Skeletal muscle satellite cell (primary cell): ENCODE results near the gene ADAMTS9.

Experiments
- H3K27me3 ChIP-seq: 2 replicates; pipeline ENCODE4 v1.7.0; 2013; ENCODE audit warnings: low read length; ENCODE audit not compliant: control insufficient read depth, insufficient read depth
- H3K36me3 ChIP-seq: 2 replicates; pipeline ENCODE4 v1.7.0; 2013; ENCODE audit warnings: mild to moderate bottlenecking, control low read depth, low read length; ENCODE audit not compliant: insufficient read depth
- H3K4me1 ChIP-seq: 2 replicates; pipeline ENCODE4 v1.7.0; 2013; ENCODE audit warnings: low read length; ENCODE audit not compliant: control insufficient read depth, insufficient read depth
- H3K4me2 ChIP-seq: 2 replicates; pipeline ENCODE4 v1.7.0; 2013; ENCODE audit warnings: mild to moderate bottlenecking, low read length
- H3K4me3 ChIP-seq: 2 replicates; pipeline ENCODE4 v1.7.0; 2013; ENCODE audit warnings: low read length
- H3K9ac ChIP-seq: 2 replicates; pipeline ENCODE4 v1.7.0; 2013; ENCODE audit warnings: mild to moderate bottlenecking, low read depth, low read length, moderate library complexity
- H3K9me3 ChIP-seq: replicated peaks from 2 replicates; pipeline ENCODE4 v1.7.0; 2013; ENCODE audit warnings: mild to moderate bottlenecking, control low read depth, low read length

ADAMTS9 gene

DNA sequence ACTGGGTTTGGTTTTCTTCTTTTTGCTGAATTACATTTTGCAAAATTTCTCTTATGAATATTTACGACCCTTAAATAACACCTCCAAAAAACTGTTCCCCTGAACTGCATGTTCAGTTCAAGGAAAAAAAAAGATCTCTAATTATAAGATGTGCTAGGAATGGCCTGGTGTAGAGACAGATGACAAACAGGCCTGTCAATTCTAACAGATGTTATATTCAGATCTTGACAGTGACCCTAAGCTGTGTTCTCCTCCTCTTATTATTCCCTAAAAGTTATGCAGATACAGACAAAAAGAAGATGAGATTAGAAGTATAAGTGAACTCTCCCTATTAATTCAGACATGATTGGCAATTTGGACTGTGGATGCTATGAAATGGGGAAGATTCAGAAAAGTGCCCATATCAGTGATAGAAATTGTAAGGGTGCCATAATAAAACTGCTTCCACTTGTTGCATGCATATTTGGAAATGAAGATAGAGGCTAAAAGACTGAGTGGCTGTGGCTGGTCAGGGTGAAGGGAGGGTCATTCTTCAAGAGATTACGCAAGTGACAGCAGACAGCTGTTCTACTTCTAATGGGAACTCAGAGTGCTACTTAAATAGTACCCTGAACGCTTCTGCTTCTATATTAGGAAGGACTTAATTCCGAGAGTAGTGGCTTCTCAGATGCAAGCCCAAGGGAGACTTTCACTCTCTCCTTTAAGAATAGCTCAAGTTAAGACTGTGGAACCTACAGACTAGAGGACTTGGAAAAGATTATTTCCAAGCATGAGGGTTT is 75.5 kb downstream of the ADAMTS9 start:
- H3K27me3 ChIP-seq: no peaks in the 10 kb centered on the region
- H3K9ac ChIP-seq: no peak overlapping the region
- H3K9me3 ChIP-seq: no peaks in the 10 kb centered on the region
- no peak overlapping the region for H3K4me2 ChIP-seq
- peaks cover 4% of the 10 kb centered on the region for H3K4me1 ChIP-seq
- no peaks in the 10 kb centered on the region for H3K36me3 ChIP-seq
- H3K4me3 ChIP-seq: no peak overlapping the region

GRCh38 chr3:64608741-64609140 is 79.1 kb downstream of the ADAMTS9 start:
- no peaks in the 10 kb centered on the region for H3K36me3 ChIP-seq
- H3K4me3 ChIP-seq: no peak overlapping the region
- H3K27me3 ChIP-seq: no peaks in the 10 kb centered on the region
- peaks cover 4% of the 10 kb centered on the region for H3K4me1 ChIP-seq
- no peaks in the 10 kb centered on the region for H3K9me3 ChIP-seq
- no peak overlapping the region for H3K4me2 ChIP-seq
- H3K9ac ChIP-seq: no peak overlapping the region

DNA sequence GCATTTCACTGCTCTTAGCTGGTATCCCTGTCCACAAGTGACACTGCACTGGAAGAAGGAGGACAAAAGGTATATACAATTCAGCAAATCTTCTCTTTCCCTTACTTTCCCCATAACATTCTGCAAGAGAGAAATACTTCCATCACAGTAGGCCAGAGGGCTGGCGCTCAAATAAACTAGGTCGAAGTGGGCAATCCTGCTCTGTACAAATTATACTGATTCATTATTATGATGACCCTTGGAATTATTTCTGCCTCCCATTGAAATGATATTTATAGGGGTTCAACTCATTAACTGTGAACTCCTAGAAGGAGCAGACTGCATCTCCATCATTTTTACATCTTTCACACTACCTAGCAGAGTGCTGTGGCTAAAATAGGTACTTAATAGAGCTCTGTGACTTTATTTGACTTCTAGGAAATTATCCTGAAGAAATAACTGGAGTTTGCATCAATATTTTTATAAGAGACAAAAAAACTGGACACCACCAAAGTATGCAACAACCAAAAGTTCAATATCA is 80.7 kb downstream of the ADAMTS9 start:
- H3K36me3 ChIP-seq: no peaks in the 10 kb centered on the region

GRCh38 chr3:64604313-64604712 is 83.5 kb downstream of the ADAMTS9 start:
- Histone ChIP-seq H3K36me3 (no peaks in the 10 kb centered on the region), H3K27me3 (no peaks in the 10 kb centered on the region), H3K4me2 (no peak overlapping the region)

More for the DNA sequence above, 80.7 kb downstream of the ADAMTS9 start:
- H3K4me3 ChIP-seq: no peak overlapping the region
- H3K9me3 ChIP-seq: no peaks in the 10 kb centered on the region
- H3K4me1 ChIP-seq: no peaks in the 10 kb centered on the region
- no peak overlapping the region for H3K9ac ChIP-seq
- no peaks in the 10 kb centered on the region for H3K27me3 ChIP-seq
- no peak overlapping the region for H3K4me2 ChIP-seq

GRCh38 chr3:64601824-64602223 is 86.0 kb downstream of the ADAMTS9 start:
- H3K9me3 ChIP-seq: no peaks in the 10 kb centered on the region
- no peaks in the 10 kb centered on the region for H3K36me3 ChIP-seq
- H3K4me3 ChIP-seq: no peak overlapping the region
- no peak overlapping the region for H3K4me2 ChIP-seq
- no peaks in the 10 kb centered on the region for H3K4me1 ChIP-seq
- H3K9ac ChIP-seq: no peak overlapping the region
- no peaks in the 10 kb centered on the region for H3K27me3 ChIP-seq

More at GRCh38 chr3:64604313-64604712, 83.5 kb downstream of the ADAMTS9 start:
- Histone ChIP-seq H3K4me3 (no peak overlapping the region), H3K4me1 (no peaks in the 10 kb centered on the region), H3K9me3 (no peaks in the 10 kb centered on the region), H3K9ac (no peak overlapping the region)

DNA sequence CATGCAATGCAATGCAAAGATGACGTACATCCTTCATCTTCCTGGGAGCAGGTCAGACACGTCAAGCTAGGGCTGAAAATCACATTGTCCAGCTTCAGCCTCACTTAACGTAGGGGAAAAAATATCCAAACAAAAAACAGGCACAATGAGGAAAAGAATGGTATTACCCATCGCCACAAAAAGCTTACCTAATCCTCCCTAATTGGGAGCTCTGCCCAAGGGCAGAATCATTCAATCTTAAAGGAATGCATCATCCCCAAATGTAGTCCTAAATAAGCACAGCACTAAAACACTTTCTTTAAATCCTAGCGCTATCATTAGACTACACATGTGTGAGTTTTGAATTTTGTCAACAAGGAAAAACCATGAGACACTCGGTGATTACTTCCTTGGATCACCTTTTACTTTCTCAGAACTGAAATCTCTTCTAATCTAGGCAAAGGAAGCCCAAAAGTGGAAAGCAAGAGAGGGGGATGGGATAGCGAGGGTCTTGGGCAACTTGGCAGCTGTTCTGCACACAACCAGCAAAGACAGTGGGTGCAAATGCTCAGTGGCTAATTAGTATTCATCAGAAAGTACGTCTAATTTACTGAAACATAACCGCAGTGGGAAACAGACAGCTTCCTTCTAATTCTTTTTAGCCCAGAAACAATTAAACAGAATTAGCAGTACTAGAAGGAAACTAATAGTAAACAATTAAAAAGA is 87.4 kb downstream of the ADAMTS9 start:
- no peaks in the 10 kb centered on the region for H3K4me1 ChIP-seq
- no peaks in the 10 kb centered on the region for H3K27me3 ChIP-seq
- no peaks in the 10 kb centered on the region for H3K9me3 ChIP-seq
- no peaks in the 10 kb centered on the region for H3K36me3 ChIP-seq
- no peak overlapping the region for H3K9ac ChIP-seq
- no peak overlapping the region for H3K4me3 ChIP-seq
- no peak overlapping the region for H3K4me2 ChIP-seq

DNA sequence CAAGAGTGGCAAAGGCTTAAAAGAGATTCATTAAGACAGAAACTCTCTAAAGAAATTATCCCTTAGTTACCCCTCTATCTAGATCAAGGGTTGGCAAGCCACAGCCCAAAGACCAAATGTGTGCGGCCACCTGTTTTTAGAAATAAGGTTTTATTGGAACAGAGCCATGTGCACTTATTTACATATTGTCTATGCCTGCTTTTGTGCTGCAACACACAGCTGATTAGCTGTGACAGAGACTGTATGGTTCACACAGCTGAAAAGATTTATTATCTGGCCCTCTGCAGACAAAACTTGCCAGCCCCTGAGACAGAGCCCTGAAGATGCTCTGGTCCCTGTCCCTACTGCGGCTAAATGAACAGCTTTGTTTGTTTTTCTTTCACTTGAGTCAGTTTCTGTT is 88.1 kb downstream of the ADAMTS9 start:
- Histone ChIP-seq H3K27me3 (no peaks in the 10 kb centered on the region), H3K4me2 (no peak overlapping the region), H3K9ac (no peak overlapping the region), H3K4me3 (no peak overlapping the region), H3K36me3 (no peaks in the 10 kb centered on the region), H3K9me3 (no peaks in the 10 kb centered on the region), H3K4me1 (peaks cover 4% of the 10 kb centered on the region)

DNA sequence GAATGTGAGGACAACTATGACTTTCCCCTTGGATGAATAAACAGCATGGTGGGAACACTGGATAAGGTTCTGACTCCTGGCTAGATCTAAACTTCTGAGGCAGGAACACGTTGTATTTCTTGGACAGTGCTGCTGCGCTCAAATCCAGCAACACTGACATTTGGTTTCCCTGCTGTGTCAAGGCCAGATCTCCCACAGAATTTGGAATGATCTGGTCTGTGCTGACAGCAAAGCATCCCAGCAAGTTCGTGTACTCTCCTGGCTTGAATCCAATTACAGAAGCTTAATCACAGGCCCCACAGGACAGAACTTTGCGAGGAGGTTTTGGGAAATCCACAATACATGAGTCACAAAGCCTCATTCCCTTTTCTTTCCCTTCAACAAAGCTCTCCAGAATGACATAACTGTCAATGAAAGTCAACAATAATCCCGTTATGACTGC is 92.5 kb downstream of the ADAMTS9 start:
- Histone ChIP-seq H3K27me3 (no peaks in the 10 kb centered on the region), H3K4me3 (no peak overlapping the region), H3K4me2 (no peak overlapping the region), H3K9ac (no peak overlapping the region), H3K9me3 (no peaks in the 10 kb centered on the region), H3K4me1 (peaks cover 4% of the 10 kb centered on the region), H3K36me3 (no peaks in the 10 kb centered on the region)

- no peak overlapping the region for H3K4me3 ChIP-seq
- H3K4me2 ChIP-seq: no peak overlapping the region
- no peaks in the 10 kb centered on the region for H3K27me3 ChIP-seq
- H3K9ac ChIP-seq: no peak overlapping the region
- no peaks in the 10 kb centered on the region for H3K36me3 ChIP-seq
- peaks cover 4% of the 10 kb centered on the region for H3K4me1 ChIP-seq
- H3K9me3 ChIP-seq: no peaks in the 10 kb centered on the region
These were observed 93.7 kb downstream of the ADAMTS9 start for GRCh38 chr3:64594134-64594533.

DNA sequence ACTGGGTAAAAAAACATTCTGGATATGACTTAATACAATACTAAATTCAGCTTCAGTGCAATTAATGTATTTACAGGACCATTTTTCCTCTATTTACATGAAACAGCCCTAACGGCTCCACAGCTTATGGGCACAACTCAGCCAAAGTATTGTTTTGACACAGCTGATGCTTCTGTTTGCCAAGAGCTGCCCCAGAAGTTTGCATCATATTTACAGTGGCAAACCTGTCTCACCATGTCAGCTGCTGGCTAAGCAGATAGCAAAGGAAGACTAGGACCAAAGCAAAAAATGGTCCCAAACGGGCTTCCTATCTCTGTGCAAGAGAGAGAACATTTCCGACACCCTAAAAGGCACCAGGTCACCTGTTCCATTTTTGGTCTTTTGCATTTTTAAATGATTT is 94.5 kb downstream of the ADAMTS9 start:
- no peak overlapping the region for H3K4me3 ChIP-seq
- H3K4me2 ChIP-seq: no peak overlapping the region
- H3K27me3 ChIP-seq: no peaks in the 10 kb centered on the region
- no peak overlapping the region for H3K9ac ChIP-seq
- H3K4me1 ChIP-seq: peaks cover 4% of the 10 kb centered on the region
- no peaks in the 10 kb centered on the region for H3K36me3 ChIP-seq
- H3K9me3 ChIP-seq: no peaks in the 10 kb centered on the region

- Histone ChIP-seq H3K4me1 (peaks cover 4% of the 10 kb centered on the region), H3K4me3 (no peak overlapping the region), H3K27me3 (no peaks in the 10 kb centered on the region), H3K9me3 (no peaks in the 10 kb centered on the region), H3K4me2 (no peak overlapping the region), H3K9ac (no peak overlapping the region), H3K36me3 (no peaks in the 10 kb centered on the region)
These were observed 96.2 kb downstream of the ADAMTS9 start for GRCh38 chr3:64591615-64592014.
